Measurements from ENCODE around the gene PLCXD3.

PLCXD3 gene

DNA sequence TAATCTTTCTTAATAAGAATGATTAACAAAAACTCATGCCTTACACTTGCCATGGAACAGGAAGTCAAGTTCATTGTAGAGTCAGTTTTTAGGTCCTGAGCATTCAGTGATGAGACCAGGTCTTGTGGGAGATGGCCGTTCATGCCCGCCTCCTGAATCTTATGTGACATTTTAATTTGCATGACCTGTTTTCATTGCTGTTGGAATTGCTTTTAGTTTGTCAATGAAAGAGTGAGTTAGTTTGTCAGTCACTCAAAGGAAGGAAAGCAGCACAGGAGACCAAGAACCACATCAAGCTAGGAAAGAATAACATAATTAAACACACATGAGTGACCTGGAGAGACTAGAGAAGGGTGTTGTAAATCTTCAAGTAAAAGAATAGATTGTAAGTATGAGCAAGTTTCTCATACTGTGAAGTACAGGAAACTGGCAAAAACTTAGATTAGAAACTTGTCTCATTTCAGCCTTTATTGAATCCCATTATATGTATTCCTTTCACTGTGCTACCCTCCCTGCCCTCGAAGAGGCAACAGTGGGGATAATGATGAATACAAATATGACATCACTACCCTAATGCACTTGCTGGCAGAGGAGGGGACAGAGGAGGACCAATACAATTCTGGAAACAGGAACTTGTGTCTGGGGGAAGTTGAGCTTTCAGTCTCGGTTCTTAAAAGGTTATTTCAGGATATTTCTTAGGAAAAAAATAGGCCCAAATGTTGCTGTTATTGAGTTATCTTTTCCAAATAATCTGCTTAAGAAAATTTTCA, 232.7 kb downstream of the PLCXD3 start:
- no peak for DNase-seq

DNA sequence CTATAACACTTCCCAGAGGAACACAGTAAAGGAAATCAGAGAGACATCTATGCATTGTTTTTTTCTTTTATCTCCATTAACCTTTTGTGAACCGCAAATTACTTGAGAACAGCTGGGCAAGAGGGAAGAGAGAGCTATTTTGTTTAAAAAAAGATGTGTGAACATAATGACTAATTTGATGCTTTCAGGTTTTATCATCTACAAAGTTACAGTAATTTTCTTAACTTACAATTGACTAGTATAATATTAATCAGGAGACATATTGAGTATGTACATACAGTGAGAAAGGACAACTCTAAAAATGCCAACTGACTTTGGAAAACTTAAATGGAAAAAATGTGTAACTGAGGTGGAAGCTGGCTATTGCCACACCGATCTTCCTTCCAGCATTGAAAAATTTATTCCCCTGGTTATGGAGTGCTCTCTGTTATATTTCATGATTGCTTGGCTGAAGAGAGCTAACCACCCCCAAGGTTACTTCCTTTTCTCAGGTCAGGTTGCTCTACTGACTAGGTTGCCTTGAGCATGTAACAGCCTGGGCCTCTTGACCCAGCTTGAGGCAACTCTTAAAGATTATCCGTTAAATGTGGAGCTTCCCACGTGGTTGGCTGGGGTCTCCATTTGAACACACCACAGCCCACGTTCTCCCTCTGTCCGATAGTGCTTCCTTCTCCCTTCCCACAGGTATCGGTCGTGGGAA, 234.4 kb downstream of the PLCXD3 start:
- DNase-seq, result no peak

DNA sequence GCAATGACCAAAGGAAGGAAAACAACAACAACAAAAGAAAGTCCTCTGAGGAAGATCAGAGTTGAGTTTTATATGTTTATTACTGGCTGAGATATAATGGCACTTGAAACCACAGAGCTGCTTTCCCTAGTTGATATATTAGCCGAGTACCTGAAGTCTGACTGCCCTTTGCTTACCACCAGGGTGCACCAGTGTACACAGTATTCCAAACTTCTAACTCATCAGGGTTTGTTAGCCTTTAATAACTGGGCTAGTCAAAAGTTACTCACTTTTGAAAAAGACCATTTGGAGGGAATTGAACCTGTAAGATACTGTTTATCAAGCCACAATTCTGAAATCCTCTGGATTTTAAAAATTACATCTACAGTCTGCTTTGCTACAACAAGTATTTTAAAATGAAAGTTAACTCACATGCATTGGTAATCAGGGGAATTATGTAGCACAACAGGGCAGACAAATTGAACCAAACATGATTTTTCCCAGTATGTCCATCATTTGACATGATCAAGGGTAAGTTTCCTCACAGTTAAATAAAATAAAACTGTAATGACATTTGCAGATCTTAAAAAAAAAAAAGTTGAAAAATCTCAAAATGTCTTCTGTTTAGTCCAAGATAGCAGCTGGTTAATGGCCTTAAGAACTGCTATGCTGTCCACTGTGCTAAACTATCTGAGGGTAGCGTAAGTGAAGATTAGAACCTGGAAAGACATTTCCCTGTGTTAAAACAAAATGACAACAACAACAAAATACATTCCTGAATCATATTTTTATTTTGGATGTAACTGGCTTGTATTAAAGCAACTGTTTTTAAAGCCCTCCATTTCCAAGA, 239.8 kb downstream of the PLCXD3 start:
- DNase-seq, result no peak

DNA sequence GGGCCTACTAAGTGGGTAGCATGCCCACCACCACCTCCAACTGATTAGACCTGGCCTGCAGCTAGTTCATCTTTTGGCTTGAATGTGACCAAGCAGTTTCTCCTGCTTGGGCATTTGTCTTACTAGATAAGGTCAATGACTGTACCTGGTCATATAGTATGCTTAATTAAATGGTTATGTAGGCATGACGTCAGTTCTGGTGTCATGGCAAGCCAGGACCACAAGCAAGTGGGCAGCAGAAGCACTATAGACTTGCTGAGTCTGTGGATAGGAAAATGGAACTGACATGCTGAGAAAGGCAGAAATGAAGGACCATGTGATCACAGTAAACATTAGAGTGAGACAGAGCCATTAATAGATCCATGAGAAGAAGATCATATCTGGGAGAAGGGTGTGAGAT, 241.5 kb downstream of the PLCXD3 start:
- no peak for DNase-seq

DNA sequence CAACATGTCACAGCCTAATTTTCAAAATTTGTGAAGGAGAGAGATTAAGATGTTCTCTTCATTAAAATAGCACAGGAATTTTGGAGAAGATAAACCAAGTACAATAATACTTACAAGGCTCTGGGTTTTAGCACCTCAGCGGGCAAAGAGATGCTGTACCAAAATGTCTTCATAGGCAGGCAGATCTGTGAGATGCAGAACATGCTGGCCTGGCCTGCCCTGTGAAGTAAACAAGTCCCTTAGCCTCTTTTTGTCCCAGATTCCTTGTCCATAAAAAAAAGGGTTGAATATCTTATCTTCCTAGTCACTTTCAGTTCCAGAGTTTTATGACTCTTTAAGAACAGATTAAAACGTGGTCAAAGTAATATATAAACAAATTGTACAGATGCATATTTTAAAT, 244.0 kb downstream of the PLCXD3 start:
- DNase-seq, result no peak

DNA sequence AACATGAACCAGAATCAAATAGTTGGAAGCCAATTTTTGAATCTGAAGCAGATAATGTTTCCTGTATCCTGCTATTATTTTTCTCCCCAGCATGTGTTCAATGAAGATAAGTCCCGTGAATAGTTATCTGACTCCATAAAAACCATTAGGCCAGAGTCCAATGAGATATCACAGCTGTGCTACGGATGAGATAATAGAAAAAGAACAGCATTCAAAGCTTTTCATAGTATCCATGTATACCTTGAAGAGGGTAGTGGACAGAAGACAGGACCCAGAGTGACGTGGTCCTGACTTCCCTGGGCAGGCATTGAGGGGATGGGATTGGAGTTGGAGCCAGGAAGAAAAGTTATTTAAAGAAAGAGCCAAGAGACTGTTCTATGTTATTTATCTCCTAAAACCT, 246.4 kb downstream of the PLCXD3 start:
- DNase-seq, result no peak

DNA sequence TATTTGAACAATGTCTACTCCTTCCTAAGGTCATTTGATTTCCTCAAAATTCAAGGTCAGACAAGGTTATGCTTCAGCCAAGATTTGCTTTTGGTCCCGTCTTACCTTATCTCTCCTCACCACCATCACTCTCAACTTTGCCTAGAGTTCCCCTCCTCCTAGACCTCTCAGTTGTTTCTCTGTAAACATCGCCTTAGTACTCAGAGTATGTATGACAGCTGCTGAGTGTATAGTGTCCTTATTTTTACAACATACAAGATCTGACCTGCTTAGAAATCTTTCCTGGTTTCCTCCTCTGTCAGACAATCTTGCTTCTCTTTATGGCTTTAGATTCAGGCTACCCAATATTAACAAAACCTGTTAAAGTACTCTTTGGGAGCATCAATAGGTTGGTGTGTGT, 247.1 kb downstream of the PLCXD3 start:
- no peak for DNase-seq
